Parathyroid adenoma (tissue), 2 donors: Measurements from ENCODE around the gene ZNF609.

Source experiments
- H2AFZ ChIP-seq: fragments of 300-600 bp; sonication (generic); one replicate; pipeline ENCODE4 v1.7.0; 2017; ENCODE audit warnings: antibody characterized with exemption, mild to moderate bottlenecking
- H3K27ac ChIP-seq: fragments of 300-600 bp; sonication (generic); one replicate; pipeline ENCODE4 v1.7.0; 2017
- H3K27me3 ChIP-seq: fragments of 300-600 bp; sonication (generic); one replicate; pipeline ENCODE4 v1.7.0; 2017; ENCODE audit warnings: low read length; ENCODE audit not compliant: control insufficient read depth, insufficient read depth
- H3K36me3 ChIP-seq: fragments of 300-600 bp; sonication (generic); one replicate; pipeline ENCODE4 v1.7.0; 2017; ENCODE audit warnings: low read length; ENCODE audit not compliant: control insufficient read depth, insufficient read depth
- H3K4me1 ChIP-seq: fragments of 300-600 bp; sonication (generic); one replicate; pipeline ENCODE4 v1.7.0; 2017; ENCODE audit warnings: control low read depth
- H3K4me2 ChIP-seq: fragments of 300-600 bp; sonication (generic); one replicate; pipeline ENCODE4 v1.7.0; 2017; ENCODE audit warnings: low read length
- H3K4me3 ChIP-seq: fragments of 300-600 bp; sonication (generic); one replicate; pipeline ENCODE4 v1.7.0; 2017; ENCODE audit warnings: low read depth, low read length
- H3K79me2 ChIP-seq: fragments of 300-600 bp; sonication (generic); one replicate; pipeline ENCODE4 v1.7.0; 2017; ENCODE audit warnings: control low read depth
- H3K9ac ChIP-seq: fragments of 300-600 bp; sonication (generic); one replicate; pipeline ENCODE4 v1.7.0; 2017; ENCODE audit warnings: mild to moderate bottlenecking
- H3K9me3 ChIP-seq: fragments of 300-600 bp; sonication (generic); one replicate; pipeline ENCODE4 v1.7.0; 2017; ENCODE audit warnings: low read length; ENCODE audit not compliant: control insufficient read depth
- TF ChIP-seq, protein P1 (sequence below): fragments of 300-600 bp; sonication (generic); IDR thresholded peaks from one replicate; pipeline ENCODE4 v1.7.0; 2017; ENCODE audit warnings: antibody characterized with exemption, mild to moderate bottlenecking
- donor health status: primary hyperparathyroidism.

Gene ZNF609

GRCh38 chr15:64688770-64689169 lies 228.4 kb downstream of the ZNF609 start:
- H3K4me1 ChIP-seq = peaks cover 11% of the 10 kb centered on the region
- no peak overlapping the region for H3K4me2 ChIP-seq
- H3K79me2 ChIP-seq = peaks cover 7% of the 10 kb centered on the region
- TF ChIP-seq, protein P1, sequence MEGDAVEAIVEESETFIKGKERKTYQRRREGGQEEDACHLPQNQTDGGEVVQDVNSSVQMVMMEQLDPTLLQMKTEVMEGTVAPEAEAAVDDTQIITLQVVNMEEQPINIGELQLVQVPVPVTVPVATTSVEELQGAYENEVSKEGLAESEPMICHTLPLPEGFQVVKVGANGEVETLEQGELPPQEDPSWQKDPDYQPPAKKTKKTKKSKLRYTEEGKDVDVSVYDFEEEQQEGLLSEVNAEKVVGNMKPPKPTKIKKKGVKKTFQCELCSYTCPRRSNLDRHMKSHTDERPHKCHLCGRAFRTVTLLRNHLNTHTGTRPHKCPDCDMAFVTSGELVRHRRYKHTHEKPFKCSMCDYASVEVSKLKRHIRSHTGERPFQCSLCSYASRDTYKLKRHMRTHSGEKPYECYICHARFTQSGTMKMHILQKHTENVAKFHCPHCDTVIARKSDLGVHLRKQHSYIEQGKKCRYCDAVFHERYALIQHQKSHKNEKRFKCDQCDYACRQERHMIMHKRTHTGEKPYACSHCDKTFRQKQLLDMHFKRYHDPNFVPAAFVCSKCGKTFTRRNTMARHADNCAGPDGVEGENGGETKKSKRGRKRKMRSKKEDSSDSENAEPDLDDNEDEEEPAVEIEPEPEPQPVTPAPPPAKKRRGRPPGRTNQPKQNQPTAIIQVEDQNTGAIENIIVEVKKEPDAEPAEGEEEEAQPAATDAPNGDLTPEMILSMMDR = no peak
- no peaks in the 10 kb centered on the region for H3K27me3 ChIP-seq
- H3K9ac ChIP-seq = no peak overlapping the region
- no peak overlapping the region for H3K4me3 ChIP-seq
- H2AFZ ChIP-seq = no peak overlapping the region
- no peaks in the 10 kb centered on the region for H3K36me3 ChIP-seq
- H3K27ac ChIP-seq = no peak overlapping the region
- no peaks in the 10 kb centered on the region for H3K9me3 ChIP-seq

- TF ChIP-seq, protein P1 = no peak
- H2AFZ ChIP-seq = no peak overlapping the region
- H3K27me3 ChIP-seq = no peaks in the 10 kb centered on the region
- H3K9ac ChIP-seq = no peak overlapping the region
- peaks cover 11% of the 10 kb centered on the region for H3K79me2 ChIP-seq
- no peak overlapping the region for H3K4me3 ChIP-seq
- no peaks in the 10 kb centered on the region for H3K36me3 ChIP-seq
- H3K27ac ChIP-seq = peak overlapping the region; percentile 51
- H3K4me2 ChIP-seq = peak overlapping the region; percentile 52
- no peaks in the 10 kb centered on the region for H3K9me3 ChIP-seq
- H3K4me1 ChIP-seq = peaks cover 17% of the 10 kb centered on the region
Measured at GRCh38 chr15:64690008-64690407, 229.6 kb downstream of the ZNF609 start.

- Histone ChIP-seq H3K9ac (no peak overlapping the region), H3K27me3 (no peaks in the 10 kb centered on the region), H3K36me3 (no peaks in the 10 kb centered on the region), H3K9me3 (no peaks in the 10 kb centered on the region), H3K4me3 (no peak overlapping the region), H3K79me2 (peaks cover 11% of the 10 kb centered on the region), H3K4me2 (peak overlapping the region; percentile 52), H2AFZ (no peak overlapping the region), H3K27ac (peak overlapping the region; percentile 51), H3K4me1 (peaks cover 24% of the 10 kb centered on the region)
- TF ChIP-seq, protein P1 = peak; percentile 24
Measured at GRCh38 chr15:64690578-64691296, 230.4 kb downstream of the ZNF609 start.

GRCh38 chr15:64691896-64692565 lies 231.7 kb downstream of the ZNF609 start:
- TF ChIP-seq, protein P1 = no peak
- Histone ChIP-seq H3K27ac (no peak overlapping the region), H3K9ac (no peak overlapping the region), H3K4me2 (no peak overlapping the region), H3K36me3 (no peaks in the 10 kb centered on the region), H2AFZ (no peak overlapping the region), H3K27me3 (no peaks in the 10 kb centered on the region), H3K9me3 (no peaks in the 10 kb centered on the region), H3K79me2 (peaks cover 11% of the 10 kb centered on the region), H3K4me1 (peaks cover 32% of the 10 kb centered on the region), H3K4me3 (no peak overlapping the region)
